Breast epithelium (tissue), 3 donors: ENCODE measurements around the gene MRAP.

Source experiments
- POLR2A ChIP-seq: fragments of 450-650 bp; IDR thresholded peaks from one replicate; pipeline ENCODE4 v1.6.1; 2016; ENCODE audit warnings: antibody characterized with exemption, mild to moderate bottlenecking, moderate library complexity
- TF ChIP-seq, protein P1 (sequence below), 3 donors: fragments of 450-650 bp; IDR thresholded peaks; one replicate each; pipeline ENCODE4 v1.5.1; 2016 to 2017; ENCODE audit warnings: antibody characterized with exemption in 3 of 3, mild to moderate bottlenecking in 3 of 3, moderate library complexity in 3 of 3

DNA sequence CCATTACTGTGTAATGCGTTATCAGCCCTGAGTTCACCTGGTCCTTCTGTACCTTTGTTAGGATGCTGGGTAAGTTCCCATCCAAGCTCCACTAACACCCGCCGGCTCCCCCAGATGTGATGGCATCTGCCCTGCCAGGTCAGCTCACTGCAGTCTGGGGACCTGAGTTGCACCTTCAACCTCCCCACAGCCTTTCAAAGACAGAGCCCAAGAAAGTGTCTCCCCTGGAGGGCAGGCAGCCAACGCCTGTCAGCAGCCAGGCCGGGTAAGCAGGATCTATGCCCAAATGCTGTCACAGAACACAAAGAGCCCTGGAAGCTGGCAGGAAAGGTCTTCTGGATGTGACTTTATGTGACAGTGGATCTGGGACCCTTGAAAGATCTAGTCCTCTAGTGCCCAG lies 13.7 kb downstream of the MRAP start:
- TF ChIP-seq, protein P1, sequence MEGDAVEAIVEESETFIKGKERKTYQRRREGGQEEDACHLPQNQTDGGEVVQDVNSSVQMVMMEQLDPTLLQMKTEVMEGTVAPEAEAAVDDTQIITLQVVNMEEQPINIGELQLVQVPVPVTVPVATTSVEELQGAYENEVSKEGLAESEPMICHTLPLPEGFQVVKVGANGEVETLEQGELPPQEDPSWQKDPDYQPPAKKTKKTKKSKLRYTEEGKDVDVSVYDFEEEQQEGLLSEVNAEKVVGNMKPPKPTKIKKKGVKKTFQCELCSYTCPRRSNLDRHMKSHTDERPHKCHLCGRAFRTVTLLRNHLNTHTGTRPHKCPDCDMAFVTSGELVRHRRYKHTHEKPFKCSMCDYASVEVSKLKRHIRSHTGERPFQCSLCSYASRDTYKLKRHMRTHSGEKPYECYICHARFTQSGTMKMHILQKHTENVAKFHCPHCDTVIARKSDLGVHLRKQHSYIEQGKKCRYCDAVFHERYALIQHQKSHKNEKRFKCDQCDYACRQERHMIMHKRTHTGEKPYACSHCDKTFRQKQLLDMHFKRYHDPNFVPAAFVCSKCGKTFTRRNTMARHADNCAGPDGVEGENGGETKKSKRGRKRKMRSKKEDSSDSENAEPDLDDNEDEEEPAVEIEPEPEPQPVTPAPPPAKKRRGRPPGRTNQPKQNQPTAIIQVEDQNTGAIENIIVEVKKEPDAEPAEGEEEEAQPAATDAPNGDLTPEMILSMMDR (IDR thresholded peaks at IDR 0.05): no peak
- TF ChIP-seq POLR2A: no peak
